ENCODE results near the gene CARD11. TPM values are rescaled to one million over a fixed set of nuclear protein-coding genes. Genes with fewer than 3 reads are reported as not detected.

The CARD11 gene
- total RNA-seq, 1 experiment from 2014 or later = 0.57 TPM

GRCh38 chr7:2944739-2945138 lies 98.9 kb downstream of the CARD11 start (continued):
- TF ChIP-seq ZFX (IDR thresholded peaks at IDR 0.05) = no peak
- TF ChIP-seq SIN3A (IDR thresholded peaks at IDR 0.05; ENCODE audit: low read depth) = no peak
- no peak for TF ChIP-seq CEBPB (IDR thresholded peaks at IDR 0.05; ENCODE audit: low read depth)
- no peak for TF ChIP-seq EZH2phosphoT487 (IDR thresholded peaks at IDR 0.05; ENCODE audit: borderline replicate concordance)
- no peak for TF ChIP-seq ZBTB33 (IDR thresholded peaks at IDR 0.05; ENCODE audit: extremely low read depth, insufficient replicate concordance, low read length)
- no peak for TF ChIP-seq POLR2AphosphoS5 (IDR thresholded peaks at IDR 0.05; ENCODE audit: low read depth, low read length)
- TF ChIP-seq EGR1 (IDR thresholded peaks at IDR 0.05; ENCODE audit: low read depth) = no peak
- TF ChIP-seq FOSL1 (IDR thresholded peaks at IDR 0.05; ENCODE audit: low read depth) = no peak
- TF ChIP-seq POLR2A (IDR thresholded peaks at IDR 0.05; ENCODE audit: borderline replicate concordance, extremely low read depth, insufficient read depth, insufficient read length) = no peak
- TF ChIP-seq EZH2 (IDR thresholded peaks at IDR 0.05) = no peak

- Histone ChIP-seq H3K27ac (ENCODE audit: low read depth, low read length) (no peak overlapping the region), H3K4me1 (ENCODE audit: control insufficient read depth in 1 of 2, insufficient read depth in 2 of 2, low read length in 2 of 2) (0 out of 4 replicates have a peak, but pooled peaks cover 0 to 5% of the 10 kb centered on the region in 2 experiments), H3K9me2 (ENCODE audit: insufficient read depth) (no peaks in the 10 kb centered on the region), H3K4me2 (ENCODE audit: low read length) (no peak overlapping the region), H3K36me3 (ENCODE audit: control insufficient read depth in 1 of 2, insufficient read depth in 2 of 2, low read length in 2 of 2) (no peaks in the 10 kb centered on the region), H3K4me3 (replicated peaks in 1 of 2; ENCODE audit: low read depth in 1 of 2, low read length in 2 of 2) (no peak overlapping the region), H3K9me3 (ENCODE audit: control insufficient read depth in 1 of 2, insufficient read depth in 1 of 2, low read depth in 1 of 2, low read length in 2 of 2) (no peaks in the 10 kb centered on the region), H3K79me2 (ENCODE audit: insufficient read depth, low read length) (no peaks in the 10 kb centered on the region), H3K27me3 (ENCODE audit: insufficient read depth, low read length) (peaks cover 32% of the 10 kb centered on the region), H2AFZ (ENCODE audit: low read depth, low read length, poor library complexity, severe bottlenecking) (no peak overlapping the region), H4K20me1 (ENCODE audit: insufficient read depth) (no peaks in the 10 kb centered on the region), H3K9ac (ENCODE audit: low read length) (no peak overlapping the region)
- intact Hi-C loops (cut with micrococcal nuclease) = no loop called here
- DNase-seq (ENCODE audit: low read depth, low spot score) = no peak
- POLR2A ChIA-PET = no interaction called here
- CTCF ChIA-PET = no interaction called here
- RAD21 ChIA-PET (ENCODE audit: low non-redundant PET in 1 of 2, low total read pairs in 2 of 2, uncharacterized antibody in 2 of 2, unreplicated experiment in 2 of 2) = no interaction called here
- TF ChIP-seq ZFX (IDR thresholded peaks at IDR 0.05) (no peak), JUND (IDR thresholded peaks at IDR 0.05) (no peak), FOSL1 (IDR thresholded peaks at IDR 0.05; ENCODE audit: low read depth) (no peak), ZNF274 (IDR thresholded peaks at IDR 0.05; ENCODE audit: low read depth, low read length) (no peak)
- BruUV-seq (replicated peaks) = no TSS peak
- ATAC-seq = no peak
Observed at GRCh38 chr7:2943851-2944601, 99.6 kb downstream of the CARD11 start.
